HG03442 (cell line): Measurements from ENCODE around the gene MAGI2.
"Not testable (repeated sequence)": the region's sequence is repeated elsewhere in the genome, so short reads cannot be mapped to it uniquely, and the experiment has no call there.

ENCODE experiments used
- ATAC-seq: cut with Tn5 transposase; IDR thresholded peaks from one replicate; pipeline ENCODE4 v1.9.1; 2021; ENCODE audit warnings: mild to moderate bottlenecking, moderate library complexity; ENCODE audit not compliant: unreplicated experiment

Gene MAGI2

DNA sequence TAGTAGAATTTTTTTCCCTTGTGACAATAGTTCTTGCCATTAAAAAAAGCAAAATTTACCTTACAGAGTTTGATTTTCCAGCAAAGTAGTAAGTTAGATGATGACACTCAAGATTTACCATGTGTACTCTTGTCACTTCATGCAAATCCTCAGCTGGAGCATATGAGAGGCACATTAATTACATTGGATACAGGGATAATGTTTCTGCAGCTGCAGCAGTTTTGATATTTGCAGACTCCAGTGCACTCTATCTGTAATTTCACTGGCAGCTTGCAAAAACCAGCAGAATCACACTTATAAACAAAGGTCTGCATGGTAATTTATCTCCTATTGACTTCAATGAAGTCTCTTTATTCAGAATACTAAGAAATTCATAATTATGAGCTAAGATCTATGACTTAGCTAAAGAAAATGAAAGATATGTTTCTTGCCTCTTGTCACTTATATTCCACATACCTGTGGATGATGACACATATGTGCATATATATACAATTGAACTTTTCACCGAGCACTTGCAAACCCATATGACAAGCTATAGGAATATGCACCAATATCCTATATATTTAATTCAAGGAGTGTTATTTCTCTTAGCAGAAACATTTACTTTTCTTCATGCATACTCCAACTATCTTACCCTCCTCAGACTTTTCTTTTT, 1124.3 kb downstream of the MAGI2 start:
- ATAC-seq, result no peak

DNA sequence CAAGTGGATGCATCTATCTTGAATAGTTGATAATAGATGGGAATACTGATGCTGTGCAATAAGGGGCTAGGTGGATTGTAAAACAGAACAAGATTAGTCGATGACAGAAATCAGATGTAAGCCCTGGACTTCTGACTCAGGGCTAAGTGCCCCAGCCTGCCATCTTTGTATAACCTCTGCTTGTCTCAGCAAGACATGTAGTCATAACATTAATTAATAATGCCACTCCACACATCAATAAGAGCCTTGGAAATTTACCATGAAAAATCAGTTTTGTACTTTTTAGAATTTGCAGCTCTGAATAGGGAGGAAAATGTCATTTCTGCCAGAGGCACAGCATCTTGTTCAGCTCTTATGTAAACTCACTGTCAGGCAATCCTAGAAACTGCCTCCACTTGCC, 1125.7 kb downstream of the MAGI2 start:
- ATAC-seq, result no peak

DNA sequence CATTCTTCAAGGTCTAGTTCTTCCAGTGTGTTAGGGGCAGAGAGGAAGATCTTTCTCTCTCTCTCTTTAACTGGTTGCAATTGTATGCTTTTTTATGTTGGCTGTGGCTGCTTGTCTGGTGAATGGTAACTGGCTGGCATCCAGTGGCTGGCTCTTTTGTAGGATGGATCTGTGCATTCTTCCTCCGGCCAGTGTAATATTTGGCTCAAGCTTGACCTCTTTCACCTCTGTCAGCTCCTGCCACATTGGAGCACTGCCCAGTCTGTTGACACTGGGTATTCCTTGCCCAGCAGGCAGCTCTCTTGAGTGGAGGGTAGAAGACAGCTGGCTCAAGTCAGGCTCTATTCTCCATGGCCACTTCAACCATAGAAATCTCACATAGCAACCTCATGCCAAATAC, 1126.6 kb downstream of the MAGI2 start:
- ATAC-seq, result no peak

DNA sequence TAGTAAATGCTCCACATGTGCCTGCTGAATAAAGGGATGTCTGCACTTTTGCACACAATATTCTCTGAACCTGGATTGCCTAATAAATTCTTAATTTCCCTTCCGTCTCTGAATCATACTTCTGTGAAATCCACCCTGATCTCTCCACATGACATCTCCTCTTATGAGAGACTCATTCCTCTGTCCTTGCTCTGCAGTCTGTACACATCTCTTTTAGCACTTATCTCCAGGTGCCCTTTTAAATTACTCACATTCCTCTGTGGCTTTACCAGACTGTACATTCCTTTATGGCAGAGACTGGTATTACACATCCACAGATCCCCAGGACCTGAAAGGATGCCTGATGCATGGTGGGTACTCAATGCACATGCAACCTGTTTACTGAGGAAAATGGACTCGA, 1127.3 kb downstream of the MAGI2 start:
- no peak for ATAC-seq

DNA sequence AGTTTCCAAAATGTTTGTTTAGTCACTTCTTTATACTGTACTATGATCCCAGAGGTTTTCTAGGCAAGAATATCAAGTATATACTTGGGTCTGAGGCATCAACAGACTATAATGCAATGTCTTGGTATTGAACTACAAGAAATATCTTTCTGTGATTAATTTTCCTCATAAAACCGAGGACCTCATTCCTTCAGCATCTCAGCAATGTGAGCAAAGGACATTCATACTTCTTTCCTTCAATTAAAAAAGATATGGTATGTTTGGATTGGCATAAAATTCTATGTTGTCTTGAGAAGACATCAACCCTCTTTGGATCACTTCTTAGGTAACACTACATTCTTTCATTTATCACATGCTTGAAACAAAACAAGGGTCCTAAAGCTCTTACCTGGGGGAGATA, 1130.3 kb downstream of the MAGI2 start:
- no peak for ATAC-seq

DNA sequence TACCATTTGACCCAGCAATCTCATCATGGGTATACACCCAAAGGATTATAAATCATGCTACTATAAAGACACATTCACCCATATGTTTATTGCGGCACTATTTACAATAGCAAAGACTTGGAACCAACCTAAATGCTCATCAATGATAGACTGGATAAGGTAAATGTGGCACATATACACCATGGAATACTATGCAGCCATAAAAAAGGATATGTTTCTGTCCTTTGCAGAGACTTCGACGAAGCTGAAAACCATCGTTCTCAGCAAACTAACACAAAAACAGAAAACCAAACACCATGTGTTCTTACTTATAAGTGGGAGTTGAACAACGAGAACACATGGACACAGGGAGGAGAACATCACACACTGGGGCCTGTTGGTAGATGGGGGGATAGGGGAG, 1131.2 kb downstream of the MAGI2 start:
- ATAC-seq, result not testable (repeated sequence)

DNA sequence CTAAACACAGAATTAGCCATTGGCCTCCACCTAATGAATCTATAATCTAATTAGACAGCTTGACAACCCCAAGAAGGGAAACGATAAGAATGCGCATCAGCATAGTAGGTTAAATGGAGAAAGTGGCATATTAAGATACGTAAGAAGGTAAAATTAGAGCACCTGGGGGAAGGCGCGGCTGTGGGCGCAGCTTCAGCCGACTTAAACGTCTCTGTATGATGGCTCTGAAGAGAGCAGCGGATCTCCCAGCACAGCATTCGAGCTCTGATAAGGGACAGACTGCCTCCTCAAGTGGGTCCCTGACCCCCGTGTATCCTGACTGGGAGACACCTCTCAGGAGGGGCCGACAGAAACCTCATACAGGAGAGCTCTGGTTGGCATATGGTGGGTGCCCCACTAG, 1136.1 kb downstream of the MAGI2 start:
- ATAC-seq, result no peak

DNA sequence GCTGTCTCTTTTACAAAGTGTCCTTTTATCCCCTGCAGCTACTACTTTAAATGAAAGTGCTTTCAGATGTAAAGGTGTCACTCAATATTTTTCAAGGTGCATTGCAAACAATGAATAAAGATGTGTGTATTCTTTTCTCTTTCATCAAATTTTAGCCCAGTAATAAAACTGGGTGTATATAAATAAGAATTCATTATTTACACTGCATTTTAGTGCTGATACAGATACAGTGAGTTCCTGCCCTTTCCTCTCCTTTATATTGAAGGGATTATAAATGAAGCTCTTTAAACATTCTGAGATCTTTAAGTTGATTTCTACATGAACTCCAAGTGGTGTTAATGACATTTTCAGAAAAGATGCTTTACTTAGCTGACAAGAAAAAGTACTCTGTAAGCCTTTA, 1137.4 kb downstream of the MAGI2 start:
- no peak for ATAC-seq

DNA sequence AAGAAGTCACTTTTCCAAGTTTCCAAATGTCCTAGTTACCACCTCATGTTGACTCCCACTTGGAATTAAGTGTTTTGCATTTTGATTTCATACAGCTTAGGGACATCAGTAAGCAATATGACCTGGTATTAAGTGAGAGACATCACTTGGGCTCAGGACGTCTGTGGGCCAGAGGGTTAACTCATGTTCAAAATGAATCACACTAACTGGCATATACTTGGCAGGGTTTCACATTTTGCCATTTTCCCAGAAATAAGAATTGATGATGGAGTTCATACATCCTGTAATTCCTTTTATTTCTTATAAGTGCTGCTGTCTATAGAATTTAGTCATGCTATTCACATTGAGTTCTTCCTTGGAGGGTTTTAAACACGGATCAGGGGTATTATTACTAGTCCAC, 1138.3 kb downstream of the MAGI2 start:
- no peak for ATAC-seq

DNA sequence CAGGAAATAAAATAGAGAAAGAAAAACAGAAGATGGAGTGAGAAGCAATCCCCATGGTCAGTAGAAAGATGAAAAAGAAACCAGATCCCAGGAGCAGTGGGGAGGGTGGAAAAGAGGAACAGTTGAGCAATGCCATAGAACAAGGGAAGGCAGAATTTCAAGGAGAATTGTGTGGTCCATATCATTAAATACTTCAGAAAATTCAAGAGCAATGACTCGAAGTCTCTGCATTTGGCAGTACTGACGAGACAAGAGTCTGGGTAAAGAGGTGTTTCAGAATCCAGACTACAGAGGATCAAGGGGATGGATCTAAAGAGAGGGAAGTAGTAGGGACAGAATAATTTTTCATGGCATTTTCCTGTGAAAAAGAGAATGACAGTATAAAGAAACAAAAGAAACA, 1142.3 kb downstream of the MAGI2 start:
- no peak for ATAC-seq

DNA sequence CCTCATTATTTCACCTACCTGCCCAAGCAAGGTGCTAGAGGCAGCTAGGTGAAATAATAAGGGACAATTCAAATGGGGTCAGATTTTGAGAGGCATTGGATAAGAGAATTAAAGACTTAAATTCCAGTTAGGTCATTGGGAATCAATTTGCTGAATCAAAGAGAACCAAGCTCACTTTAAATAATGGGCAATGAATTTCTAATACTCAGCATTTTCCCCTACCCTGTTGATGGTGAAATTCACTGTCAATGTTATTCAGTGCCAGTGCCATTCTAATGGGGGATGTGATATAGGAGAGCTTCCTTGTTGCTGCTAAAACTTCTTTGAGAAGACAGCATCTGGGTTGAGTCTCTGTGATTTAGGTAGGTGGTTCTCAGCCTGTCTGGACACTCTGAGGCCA, 1145.6 kb downstream of the MAGI2 start:
- no peak for ATAC-seq

DNA sequence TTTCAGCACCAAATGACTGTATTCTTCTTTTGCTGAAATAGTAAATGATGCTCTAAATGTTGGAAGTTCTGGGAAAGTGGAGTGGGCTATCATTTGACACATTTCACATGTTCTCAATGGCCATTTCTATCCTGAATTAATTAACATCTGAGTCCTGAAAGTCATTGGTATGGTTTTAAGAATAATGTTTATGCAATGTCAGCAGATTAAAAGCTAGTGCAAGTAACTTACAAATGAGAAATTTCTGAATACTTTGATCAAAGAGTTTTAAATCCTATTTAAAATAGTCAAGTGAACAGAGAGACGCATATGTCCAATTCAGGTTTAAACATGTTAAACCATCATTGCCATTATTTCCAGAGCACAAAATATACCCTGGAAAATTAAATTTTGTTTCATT, 1146.8 kb downstream of the MAGI2 start:
- no peak for ATAC-seq

DNA sequence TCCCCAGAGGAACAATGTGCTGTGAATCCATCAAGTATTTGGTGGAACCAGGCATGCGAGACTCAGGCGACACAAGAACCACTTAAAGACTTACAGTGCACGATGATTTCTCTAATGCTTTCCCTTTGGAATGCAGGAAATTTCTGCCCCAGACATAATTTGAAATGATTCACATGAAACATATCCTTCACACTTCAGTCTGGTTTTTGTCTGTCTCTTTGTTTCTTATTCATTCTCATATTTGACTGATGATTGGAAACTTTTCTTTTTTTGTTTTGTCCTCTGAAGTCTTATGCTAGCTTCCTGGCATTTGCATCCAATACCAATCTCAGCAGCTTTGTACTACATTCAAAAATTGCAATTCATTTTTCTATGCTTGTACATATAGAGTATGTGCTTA, 1152.1 kb downstream of the MAGI2 start:
- no peak for ATAC-seq

DNA sequence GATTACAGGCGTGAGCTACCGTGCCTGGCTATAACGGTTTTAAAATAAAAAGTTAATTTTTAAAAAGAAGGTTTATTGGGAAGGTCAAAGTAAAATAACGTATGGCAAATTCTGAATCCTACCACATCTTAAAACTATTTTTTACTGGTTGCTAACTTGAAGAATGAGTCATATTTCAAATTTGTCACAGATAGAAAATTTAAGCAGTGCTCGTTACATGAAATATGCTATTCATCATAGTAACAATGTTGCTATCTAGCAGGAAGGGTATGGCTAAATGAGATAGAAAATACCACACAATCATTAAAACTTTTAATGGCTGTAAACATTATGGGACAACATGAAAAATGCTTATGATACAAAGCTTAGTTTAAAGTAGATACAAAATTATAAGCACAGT, 1154.4 kb downstream of the MAGI2 start:
- no peak for ATAC-seq

DNA sequence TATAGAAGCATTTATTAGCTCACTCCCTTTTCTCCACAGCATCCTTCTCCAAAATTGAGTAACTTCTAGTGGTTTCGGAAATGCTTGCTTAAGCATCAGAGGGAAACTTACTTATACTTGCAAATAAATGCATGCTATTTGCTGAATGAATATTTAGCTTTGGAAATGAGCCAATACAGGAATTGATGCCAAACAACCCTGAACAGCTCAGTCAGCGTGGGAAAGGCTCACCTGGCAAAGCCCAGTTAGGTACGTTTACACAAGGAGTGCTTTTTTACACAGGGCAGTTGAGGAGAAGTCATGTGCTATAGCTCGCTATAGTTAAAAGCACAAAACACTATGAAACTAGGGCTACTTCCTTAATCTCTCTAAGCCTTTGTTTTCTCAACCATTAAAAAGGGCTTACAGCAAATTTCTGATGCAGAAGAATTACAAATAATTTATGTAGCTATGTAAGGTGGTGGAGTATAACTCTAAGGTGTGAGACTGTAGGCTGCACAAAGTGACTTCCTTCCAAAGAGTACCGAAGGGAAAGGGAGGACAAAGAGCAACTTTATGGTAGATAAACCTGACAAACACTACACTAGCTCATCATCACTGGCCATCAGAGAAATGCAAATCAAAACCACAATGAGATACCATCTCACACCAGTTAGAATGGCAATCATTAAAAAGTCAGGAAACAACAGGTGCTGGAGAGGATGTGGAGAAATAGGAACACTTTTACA, 1156.7 kb downstream of the MAGI2 start:
- no peak for ATAC-seq

DNA sequence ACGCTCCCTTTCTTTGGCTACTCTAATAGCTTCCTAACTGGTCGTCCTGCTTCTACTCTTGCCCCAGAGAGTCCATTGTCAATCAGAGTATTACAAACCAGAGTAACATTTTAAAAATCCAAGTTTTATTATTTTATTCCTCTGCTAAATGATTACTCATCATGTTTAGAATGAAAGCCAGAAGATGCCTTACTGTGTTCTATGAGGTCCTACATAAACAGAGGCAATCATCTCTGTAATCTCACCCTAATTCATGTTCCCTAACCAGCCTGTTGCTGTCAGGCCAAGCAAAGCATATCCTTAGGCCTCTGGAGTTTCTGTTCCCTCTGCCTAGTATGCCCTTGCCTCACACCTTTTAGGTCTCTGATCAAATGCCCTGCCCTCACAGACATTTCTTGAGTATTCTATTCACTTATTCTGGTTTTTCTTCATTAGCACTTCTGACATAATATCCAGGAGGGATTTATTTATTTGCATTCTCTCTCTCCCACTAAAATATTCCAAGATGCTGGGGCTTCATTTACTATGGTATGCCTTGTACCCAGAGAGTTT, 1157.3 kb downstream of the MAGI2 start:
- no peak for ATAC-seq

DNA sequence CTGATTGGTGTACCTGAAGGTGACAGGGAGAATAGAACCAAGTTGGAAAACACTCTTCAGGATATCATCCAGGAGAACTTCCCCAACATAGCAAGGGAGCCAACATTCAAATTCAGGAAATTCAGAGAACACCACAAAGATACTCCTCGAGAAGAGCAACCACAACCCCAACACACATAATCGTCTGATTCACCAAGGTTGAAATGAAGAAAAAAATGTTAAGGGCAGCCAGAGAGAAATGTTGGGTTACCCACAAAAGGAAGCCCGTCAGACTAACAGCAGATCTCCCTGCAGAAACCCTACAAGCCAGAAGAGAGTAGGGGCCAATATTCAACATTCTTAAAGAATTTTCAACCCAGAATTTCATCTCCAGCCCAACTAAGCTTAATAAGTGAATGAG, 1164.0 kb downstream of the MAGI2 start:
- ATAC-seq, result not testable (repeated sequence)

DNA sequence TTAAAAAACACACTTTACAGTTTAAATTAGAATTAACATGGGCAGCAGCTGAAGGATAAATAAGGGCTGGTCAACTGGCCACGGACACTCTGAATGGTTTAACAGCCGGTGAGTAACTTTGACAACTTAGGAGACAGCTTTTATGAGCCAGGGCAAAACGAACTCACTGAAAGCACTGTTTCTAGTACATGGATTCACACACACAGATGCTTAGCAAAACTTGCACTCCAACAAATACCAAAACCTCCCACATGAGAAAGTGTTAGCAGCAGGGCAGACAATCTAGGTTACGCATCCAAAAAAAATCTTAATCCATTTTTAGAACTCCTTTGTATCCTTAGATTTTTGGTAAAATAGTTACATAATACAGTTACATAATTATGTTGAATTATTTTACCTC, 1168.5 kb downstream of the MAGI2 start:
- no peak for ATAC-seq

DNA sequence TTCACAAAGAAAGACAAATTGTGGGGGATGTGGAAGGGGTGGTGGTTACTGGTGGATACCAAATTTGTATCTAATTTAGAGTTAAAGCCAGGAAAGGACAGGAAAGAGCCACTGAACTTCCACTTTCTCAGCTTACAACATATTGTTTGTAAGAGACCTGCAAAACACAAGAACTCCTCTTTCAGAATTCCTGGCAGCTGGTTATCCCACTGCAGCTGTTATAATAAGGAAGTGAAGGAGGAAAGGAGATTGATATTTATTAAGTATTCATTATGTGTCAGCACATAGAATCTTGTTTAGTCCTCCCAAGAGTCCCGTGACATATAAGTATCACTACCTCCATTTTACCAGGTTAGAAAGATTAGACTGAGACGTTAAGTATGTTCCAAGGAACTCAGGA, 1173.2 kb downstream of the MAGI2 start:
- no peak for ATAC-seq

DNA sequence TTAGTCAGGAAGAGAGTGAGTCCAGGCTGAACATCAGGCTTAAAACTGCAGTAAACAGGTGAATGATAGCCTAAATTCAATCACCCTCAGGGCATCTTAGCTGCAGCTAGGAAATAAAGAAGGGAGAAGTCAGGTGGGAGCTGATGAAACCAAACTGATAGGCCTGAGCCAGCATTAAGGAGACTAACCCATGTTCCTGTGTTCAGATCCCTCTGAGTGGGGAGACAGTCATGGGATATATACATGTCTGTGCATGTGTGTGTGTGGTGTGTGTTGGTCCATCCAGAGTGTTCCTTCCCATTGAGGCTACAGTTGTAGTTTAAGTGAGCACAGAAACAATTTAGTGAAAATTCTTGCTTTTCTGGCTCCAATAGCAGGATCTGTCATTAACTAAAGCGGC, 1174.0 kb downstream of the MAGI2 start:
- no peak for ATAC-seq

DNA sequence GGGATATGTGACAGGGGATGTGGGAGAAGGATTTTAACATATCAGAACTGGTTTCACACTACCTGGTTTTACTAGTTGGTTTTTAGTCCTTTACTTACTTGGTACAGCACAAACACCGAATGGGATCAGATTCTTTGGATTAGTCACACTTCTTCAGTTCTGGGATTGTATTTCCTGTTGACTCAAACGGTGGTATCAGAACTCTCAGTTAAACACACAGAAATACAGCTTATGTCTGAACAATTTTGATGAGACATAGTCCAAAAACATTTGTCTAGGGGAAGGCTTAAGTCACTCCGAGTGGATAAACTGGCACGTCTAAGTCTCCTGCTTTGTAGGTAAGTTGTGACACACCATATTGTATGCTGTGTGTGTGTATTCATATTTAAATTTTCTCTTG, 1174.4 kb downstream of the MAGI2 start:
- ATAC-seq, result no peak

DNA sequence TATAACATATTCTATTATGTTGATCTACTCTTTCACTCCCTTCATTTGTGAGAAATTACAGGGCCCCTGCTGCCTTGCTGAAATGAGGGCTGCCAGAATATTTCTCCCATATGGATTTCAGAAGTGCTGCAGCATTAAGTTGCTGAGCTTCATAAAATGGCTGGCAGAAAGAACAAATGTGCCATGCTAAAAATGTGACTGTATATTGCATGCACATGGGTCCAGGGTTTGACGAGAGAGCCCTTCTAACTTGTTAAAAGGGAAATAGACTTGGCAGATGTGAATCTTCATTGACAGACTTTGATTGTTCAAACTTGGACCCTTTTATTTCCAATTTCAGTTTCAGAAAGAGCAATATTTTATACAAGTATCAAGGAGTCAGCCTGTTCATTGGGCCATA, 1186.3 kb downstream of the MAGI2 start:
- no peak for ATAC-seq

DNA sequence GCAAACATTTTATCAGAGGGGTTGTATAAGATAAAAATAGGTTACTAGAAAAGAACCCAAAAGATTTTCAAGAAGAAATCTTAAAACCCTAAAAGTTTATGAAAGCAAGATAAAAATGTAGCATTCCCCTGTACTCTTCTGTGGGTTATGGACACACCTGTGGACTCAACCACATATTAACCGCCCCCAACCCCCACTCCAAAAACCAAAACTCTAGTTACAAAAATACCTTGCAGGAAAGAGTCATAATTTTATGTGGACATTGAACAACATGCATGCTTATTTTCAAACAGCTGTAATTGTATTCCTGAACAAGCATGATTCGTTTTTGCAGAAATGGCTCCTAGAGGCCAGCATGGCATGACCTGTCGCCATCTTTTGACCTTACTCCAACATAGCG, 1188.0 kb downstream of the MAGI2 start:
- no peak for ATAC-seq
